Cardiac fibroblast (primary cell): ENCODE measurements around the gene GNB1.
"Not testable (repeated sequence)": the region's sequence is repeated elsewhere in the genome, so short reads cannot be mapped to it uniquely, and the experiment has no call there.

Experiments
- DNase-seq, 2 donors: peaks; one replicate each; pipeline versions ENCODE4 v3.0.0 to v3.0.0-alpha.2; 2010; ENCODE audit warnings: low read depth in 2 of 2
- H3K4me3 ChIP-seq, 2 donors: replicated peaks in 1 of 2; 1 replicate in 1 of 2; 2 replicates in 1 of 2; pipeline ENCODE4 v1.5.1; 2011; ENCODE audit warnings: low read depth in 2 of 2, low read length in 2 of 2, mild to moderate bottlenecking in 2 of 2, moderate library complexity in 1 of 2
- CTCF ChIP-seq: IDR thresholded peaks from one replicate; pipeline ENCODE4 v1.5.1; 2011; ENCODE audit warnings: low read depth, mild to moderate bottlenecking, low read length, inconsistent platforms

Gene GNB1

DNA sequence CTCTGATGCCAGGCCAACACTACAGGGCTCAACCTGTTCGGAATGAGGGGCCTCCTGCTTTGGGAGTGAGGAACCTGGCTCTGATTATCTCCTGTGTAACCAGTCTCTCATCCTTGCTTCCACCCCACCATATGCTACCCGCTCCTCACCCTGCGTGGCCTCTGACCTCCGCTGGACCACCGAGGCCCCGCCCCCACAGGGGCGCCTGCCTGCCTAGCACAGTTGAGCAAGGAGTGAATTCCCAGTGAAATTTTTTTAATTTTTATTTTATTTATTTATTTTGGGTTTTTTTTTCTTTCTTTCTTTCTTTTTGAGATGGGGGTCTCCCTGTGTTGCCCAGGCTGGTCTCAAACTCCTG, 1.9 kb upstream of the GNB1 start:
- no peak for TF ChIP-seq CTCF
- H3K4me3 ChIP-seq = no peak overlapping the region
- no peak for DNase-seq

DNA sequence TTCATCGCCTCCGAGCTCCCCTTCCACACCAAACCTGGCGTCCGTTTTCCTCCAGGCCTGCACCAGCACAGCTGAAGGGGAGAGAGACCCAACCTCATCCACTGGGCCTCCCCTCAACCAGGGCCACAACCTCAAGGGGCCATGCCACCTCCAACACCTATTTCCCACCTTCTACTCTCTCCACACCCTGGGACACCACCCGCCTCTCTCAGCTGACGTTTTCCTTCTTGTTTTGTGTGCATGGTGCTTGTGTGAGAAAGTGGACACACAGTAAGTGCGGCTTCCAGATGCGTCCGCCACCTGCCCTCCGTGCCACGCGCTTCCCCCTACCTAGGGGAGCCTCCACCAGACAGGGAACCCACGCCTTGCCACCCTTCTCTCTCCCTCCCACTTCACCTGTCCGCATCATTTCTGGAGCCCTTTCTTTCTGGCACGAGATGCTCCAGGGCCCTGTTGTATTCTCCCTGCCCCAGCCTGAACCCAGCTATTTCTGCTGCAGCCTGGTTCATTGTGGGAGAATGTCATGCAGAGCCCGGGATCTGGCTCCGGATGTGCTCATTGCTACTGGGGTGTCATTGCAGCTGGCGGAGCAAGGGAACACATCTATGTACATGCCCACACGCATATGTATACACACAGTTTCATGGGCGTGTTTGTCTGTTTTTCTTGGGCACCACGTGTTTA, 1.3 kb upstream of the GNB1 start:
- no peak for DNase-seq
- H3K4me3 ChIP-seq = peak overlapping the region; percentile 59 to 83
- TF ChIP-seq CTCF = no peak

DNA sequence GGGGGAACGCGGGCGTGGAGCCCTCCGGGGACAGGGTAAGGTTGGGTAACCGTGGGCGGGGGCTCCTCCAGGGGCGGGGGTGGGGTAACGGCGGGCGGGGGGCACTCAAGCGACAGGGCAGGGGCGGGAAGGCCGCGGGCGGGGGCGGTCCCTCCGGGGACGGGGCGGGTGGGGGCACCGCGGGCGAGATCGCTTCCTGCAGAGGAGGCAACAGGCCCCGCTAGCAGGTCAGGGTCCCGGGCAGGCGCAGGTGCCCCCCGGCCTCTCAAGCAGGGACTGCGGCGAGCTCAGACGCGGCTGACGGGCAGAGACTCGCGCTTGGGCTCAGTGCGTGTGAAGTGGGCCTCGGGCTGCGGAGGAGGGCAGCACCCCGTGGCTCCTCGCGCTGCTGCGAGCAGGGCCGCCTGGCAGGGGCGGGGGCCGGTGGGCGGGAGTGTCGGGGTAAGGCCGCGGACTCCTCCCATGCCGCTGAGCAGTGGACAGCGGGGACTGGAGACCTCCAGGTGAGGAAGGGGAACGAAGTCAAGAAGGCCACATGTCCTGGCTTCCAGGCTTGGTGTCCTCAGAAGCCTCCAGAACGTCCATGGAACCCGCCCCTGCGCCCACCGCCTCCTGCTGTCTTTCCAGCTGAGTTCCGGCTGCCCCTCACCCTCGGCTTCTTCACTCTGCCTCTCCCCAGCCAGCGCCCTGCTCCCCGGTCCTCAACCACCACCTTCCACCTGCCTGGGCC, 627 bp upstream of the GNB1 start:
- TF ChIP-seq CTCF = no peak
- peak; percentile 52 to 67 for DNase-seq
- peak overlapping the region; percentile 59 to 83 for H3K4me3 ChIP-seq

DNA sequence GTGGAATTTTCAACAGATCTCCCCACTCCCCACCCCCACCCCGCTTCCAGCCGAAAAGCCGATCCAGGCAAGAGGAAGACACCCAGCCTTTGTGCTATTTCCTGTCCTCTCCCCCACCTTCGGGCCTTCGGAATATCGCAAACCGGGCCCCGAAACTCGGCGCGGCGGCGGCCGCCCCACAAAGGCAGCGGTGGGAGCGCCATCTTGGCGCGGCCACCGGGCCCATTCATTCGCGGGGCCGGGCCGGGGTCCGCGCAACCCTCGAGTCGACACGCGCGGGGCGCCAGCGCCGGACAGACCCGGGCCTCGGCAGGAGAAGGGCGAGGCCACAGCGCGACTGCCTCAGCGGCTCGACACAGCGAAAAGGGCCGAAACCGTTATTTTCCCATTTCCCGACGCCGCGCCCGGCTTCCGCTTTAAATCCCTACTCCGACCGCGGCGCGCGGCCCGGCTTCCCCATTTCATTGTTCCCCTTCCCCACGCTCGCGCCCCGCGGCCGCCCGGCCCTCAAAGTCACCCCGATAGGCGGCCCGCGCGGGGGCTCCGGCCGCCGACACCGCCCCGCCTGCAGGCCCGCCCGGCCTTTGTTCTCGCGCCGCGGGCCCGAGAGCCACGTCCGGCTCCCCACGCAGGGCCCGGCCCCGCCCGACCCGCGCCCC, 911 bp downstream of the GNB1 start:
- H3K4me3 ChIP-seq = peak overlapping the region; percentile 83 to 84
- TF ChIP-seq CTCF = no peak
- peak; percentile 50 to 53 for DNase-seq

DNA sequence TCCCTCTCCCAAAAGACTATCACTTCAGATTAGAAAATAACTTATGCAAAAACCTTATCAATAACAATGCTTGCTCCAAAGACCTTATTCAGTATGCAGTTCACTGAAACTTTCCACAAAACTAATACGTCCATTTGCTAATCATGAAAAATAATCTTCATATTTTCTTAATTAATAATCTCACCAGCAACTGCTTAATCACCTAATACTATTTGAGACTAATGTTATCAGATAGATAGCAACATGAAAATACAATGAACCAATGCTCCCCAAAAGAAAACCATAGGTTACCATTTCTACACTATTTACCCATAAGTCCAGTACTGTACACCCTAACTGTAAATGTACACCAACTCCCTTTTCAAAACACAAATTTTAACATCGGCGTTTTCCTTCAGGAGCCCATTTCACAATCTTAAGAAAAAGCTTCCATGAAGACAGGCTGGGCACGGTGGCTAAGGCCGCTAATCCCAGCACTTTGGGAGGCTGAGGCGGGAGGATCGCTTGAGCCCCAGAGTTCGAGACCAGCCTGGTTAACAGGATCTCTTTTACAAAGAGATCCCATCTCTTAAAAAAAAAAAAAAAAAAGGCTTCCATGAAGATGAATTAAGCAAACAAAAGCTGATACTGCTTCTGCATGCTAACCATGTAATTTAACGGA, 1.7 kb downstream of the GNB1 start:
- TF ChIP-seq CTCF = no peak
- DNase-seq = peak in 1 of 2 donors; percentile 44
- H3K4me3 ChIP-seq = peak overlapping the region; percentile 83 to 84

DNA sequence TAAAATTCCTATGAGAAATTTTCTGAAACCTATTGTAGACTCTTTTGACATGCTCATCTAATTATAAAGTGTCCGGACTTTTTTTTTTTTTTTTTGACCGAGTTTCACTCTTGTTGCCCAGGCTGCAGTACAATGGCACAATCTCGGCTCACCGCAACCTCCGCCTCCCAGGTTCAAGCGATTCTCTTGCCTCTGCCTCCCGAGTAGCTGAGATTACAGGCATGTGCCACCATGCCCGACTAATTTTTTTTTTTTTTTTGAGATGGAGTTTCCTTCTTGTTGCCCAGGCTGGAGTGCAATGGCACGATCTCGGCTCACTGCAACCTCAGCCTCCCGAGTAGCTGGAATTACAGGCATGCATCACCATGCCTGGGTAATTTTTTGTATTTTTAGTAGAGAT, 7.0 kb downstream of the GNB1 start:
- DNase-seq, H3K4me3 ChIP-seq: not testable (repeated sequence)
